Choroid plexus epithelial cell (primary cell): Measurements from ENCODE around the gene TDRD3.
A peak's percentile ranks its signal among the peaks of the same experiment; 100 is the strongest.
"Not testable (repeated sequence)": the region's sequence is repeated elsewhere in the genome, so short reads cannot be mapped to it uniquely, and the experiment has no call there.

Source experiments
- DNase-seq: peaks from one replicate; pipeline ENCODE4 v3.0.0-alpha.2; 2010; ENCODE audit warnings: low read depth
- H3K4me3 ChIP-seq: 2 replicates; pipeline ENCODE4 v1.5.1; 2011; ENCODE audit warnings: low read depth, mild to moderate bottlenecking, control low read depth, low read length, moderate library complexity
- CTCF ChIP-seq: conservative IDR thresholded peaks from 2 replicates; pipeline ENCODE4 v1.5.1; 2011; ENCODE audit warnings: low read depth, mild to moderate bottlenecking, control low read depth, inconsistent platforms, low read length, moderate library complexity

TDRD3 gene

GRCh38 chr13:60355056-60355455 lies 42.0 kb upstream of the TDRD3 start:
- TF ChIP-seq CTCF: no peak
- DNase-seq: no peak
- H3K4me3 ChIP-seq: no peak overlapping the region

- TF ChIP-seq CTCF: no peak
- no peak for DNase-seq
- no peak overlapping the region for H3K4me3 ChIP-seq
Measured at GRCh38 chr13:60356970-60357369, 40.0 kb upstream of the TDRD3 start.

- no peak overlapping the region for H3K4me3 ChIP-seq
- no peak for TF ChIP-seq CTCF
- no peak for DNase-seq
Measured at GRCh38 chr13:60358453-60358852, 38.6 kb upstream of the TDRD3 start.

- no peak for TF ChIP-seq CTCF
- no peak overlapping the region for H3K4me3 ChIP-seq
- DNase-seq: peak; percentile 24
Measured at GRCh38 chr13:60363288-60363687, 33.7 kb upstream of the TDRD3 start.

- no peak for TF ChIP-seq CTCF
- H3K4me3 ChIP-seq: no peak overlapping the region
- peak; percentile 27 for DNase-seq
Measured at GRCh38 chr13:60369242-60369641, 27.8 kb upstream of the TDRD3 start.

GRCh38 chr13:60370343-60370742 lies 26.7 kb upstream of the TDRD3 start:
- no peak overlapping the region for H3K4me3 ChIP-seq
- no peak for DNase-seq
- no peak for TF ChIP-seq CTCF

GRCh38 chr13:60372141-60372540 lies 24.9 kb upstream of the TDRD3 start:
- no peak for TF ChIP-seq CTCF
- DNase-seq: no peak
- H3K4me3 ChIP-seq: no peak overlapping the region

GRCh38 chr13:60379282-60379681 lies 17.7 kb upstream of the TDRD3 start:
- DNase-seq, H3K4me3 ChIP-seq: not testable (repeated sequence)
